ENCODE measurements around the gene TTF2.
A peak's percentile ranks its signal among the peaks of the same experiment; 100 is the strongest.

The TTF2 gene

GRCh38 chr1:117059678-117060440, at the start of gene TTF2:
TTF2 (plus strand) TSS chr1:117060326; CDS start chr1:117060347, 21 bp downstream.
- peak; percentile 93 for DNase-seq

GRCh38 chr1:117011334-117011733, 48.8 kb upstream of the TTF2 start:
- DNase-seq: no peak

- no peak for DNase-seq
These were observed 46.7 kb upstream of the TTF2 start for GRCh38 chr1:117013309-117013858.

GRCh38 chr1:117014209-117014608, 45.9 kb upstream of the TTF2 start:
- DNase-seq: no peak

- DNase-seq: no peak
These were observed 44.4 kb upstream of the TTF2 start for GRCh38 chr1:117015724-117016123.

- DNase-seq: no peak
These were observed 43.1 kb upstream of the TTF2 start for GRCh38 chr1:117017062-117017461.

GRCh38 chr1:117017648-117018047, 42.5 kb upstream of the TTF2 start:
- DNase-seq: no peak

GRCh38 chr1:117020526-117021156, 39.5 kb upstream of the TTF2 start:
- no peak for DNase-seq

GRCh38 chr1:117022114-117022513, 38.0 kb upstream of the TTF2 start:
- DNase-seq: no peak

- DNase-seq: no peak
These were observed 34.6 kb upstream of the TTF2 start for GRCh38 chr1:117025568-117025967.

- no peak for DNase-seq
These were observed 33.8 kb upstream of the TTF2 start for GRCh38 chr1:117026361-117026760.

GRCh38 chr1:117029685-117030084, 30.4 kb upstream of the TTF2 start:
- DNase-seq: no peak

GRCh38 chr1:117030271-117030877, 29.8 kb upstream of the TTF2 start:
- no peak for DNase-seq

- DNase-seq: no peak
These were observed 27.9 kb upstream of the TTF2 start for GRCh38 chr1:117032266-117032665.

- DNase-seq: no peak
These were observed 27.2 kb upstream of the TTF2 start for GRCh38 chr1:117032681-117033539.

GRCh38 chr1:117033772-117034171, 26.4 kb upstream of the TTF2 start:
- no peak for DNase-seq

- DNase-seq: no peak
These were observed 25.3 kb upstream of the TTF2 start for GRCh38 chr1:117034791-117035290.

GRCh38 chr1:117036018-117036461, 24.1 kb upstream of the TTF2 start:
- DNase-seq: no peak

GRCh38 chr1:117037802-117038201, 22.3 kb upstream of the TTF2 start:
- no peak for DNase-seq

- no peak for DNase-seq
These were observed 21.9 kb upstream of the TTF2 start for GRCh38 chr1:117038236-117038635.

- no peak for DNase-seq
These were observed 15.9 kb upstream of the TTF2 start for GRCh38 chr1:117044217-117044616.

- DNase-seq: no peak
These were observed 14.5 kb upstream of the TTF2 start for GRCh38 chr1:117045644-117046043.

- no peak for DNase-seq
These were observed 13.3 kb upstream of the TTF2 start for GRCh38 chr1:117046781-117047180.
